Stimulated activated CD4-positive, alpha-beta T cell treated with anti-CD3 and anti-CD28 coated beads, Interleukin-1b, Interleukin-23, amount 100 ng/mL, for 1 hour (primary cell): ENCODE data around the gene SIGLEC9.

Experiments used
- DNase-seq, 2 donors: peaks; one replicate each; pipeline ENCODE4 v3.0.0-alpha.2; 2020; ENCODE audit warnings: low read depth in 2 of 2

The SIGLEC9 gene

DNA sequence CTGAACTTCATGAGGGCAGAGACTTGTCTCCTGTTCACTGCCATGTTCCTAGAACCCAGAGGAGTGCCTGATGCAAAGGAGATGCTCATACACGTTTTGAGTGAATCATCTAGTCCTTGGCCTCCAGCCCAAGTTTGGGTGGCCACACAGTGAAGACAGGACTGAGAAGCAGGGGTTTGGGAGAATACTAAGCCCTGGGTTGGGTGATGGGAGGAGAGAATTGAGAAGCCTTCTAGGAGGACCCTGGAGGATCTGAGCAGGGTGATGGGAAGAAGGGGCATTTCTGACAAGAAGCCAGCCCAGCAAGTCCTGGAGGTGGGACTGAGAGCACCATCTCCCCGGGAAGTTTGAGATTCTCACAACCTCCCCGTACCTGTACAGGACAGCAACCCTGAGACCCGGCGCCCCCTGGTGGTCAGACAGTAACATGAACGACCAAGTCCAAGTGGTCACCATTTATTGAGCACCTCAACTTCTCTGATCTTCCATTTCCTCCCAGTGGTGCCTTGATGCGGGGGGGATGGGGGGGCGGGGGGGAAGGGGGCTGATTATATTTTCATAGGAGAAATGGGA, 27.5 kb upstream of the SIGLEC9 start:
- DNase-seq, result peak; percentile 42 to 63

DNA sequence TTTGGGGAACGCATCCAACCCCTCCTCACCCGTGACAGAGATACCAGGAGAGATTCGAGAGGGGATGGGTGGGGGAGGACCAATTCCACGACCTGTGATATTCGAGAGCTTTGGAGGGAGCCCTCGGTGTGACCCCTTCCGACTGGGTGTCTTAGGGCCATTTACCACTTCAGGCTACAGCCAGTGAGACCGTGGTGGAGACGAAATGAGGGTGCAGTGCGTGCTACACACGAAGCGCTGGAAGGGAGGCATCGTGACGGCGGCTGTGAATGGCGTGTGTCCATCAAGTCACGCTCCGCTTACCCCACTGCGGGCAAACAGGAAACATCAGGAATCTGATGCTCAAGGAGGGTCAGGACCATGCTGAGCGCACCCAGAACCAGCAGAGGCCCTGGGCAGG, 26.9 kb upstream of the SIGLEC9 start:
- DNase-seq, result no peak

DNA sequence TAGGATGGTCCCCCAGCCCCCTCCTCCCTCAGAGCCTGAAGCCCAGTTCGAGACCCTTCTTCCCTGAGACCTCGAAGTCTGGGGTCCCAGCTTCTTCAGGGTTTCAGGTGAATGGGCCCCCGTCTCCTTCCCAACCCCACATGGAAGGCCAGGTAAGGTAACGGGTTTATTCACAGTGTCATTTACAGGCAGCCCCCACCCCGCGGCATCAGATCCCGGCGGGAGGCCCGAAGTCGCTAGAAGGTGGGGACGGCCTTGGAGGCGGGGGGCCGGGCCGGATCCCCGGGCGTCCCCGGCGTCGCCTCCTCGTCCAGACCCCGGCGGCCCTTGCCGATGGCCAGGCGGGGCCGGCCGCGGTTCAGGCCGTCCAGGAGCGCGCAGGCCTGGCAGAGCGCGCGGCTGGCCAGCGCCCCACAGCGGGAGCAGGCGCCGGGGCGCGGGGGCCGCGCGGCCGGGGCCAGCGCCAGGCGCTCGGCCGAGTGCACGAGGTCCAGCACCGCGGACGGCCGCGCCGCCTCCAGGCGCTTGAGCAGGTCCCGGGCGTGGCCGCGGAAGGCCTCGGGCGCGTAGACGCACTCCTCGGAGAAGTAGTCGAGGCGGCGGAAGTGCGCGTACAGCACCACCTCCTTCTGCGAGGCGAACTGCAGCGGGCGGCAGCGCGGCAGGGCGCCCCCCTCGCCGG, 26.2 kb upstream of the SIGLEC9 start:
- DNase-seq, result no peak

DNA sequence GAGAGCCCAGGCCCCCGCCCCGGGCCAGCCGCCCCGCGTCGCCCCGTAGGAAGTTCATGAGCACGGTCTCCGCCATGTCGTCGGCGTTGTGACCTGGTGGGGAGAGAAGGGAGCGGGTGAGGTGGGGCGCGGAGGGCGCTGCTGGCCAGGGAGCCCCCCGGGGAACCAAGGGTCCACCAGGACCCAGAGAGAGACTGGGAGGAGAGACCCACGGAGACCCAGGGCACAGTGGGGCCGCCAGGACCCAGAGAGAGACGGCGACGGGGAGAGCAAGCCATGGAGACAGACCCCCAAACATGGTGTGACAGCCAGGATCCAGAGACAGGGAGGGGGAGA, 25.7 kb upstream of the SIGLEC9 start:
- DNase-seq, result no peak

GRCh38 chr19:51100601-51101000, 24.1 kb upstream of the SIGLEC9 start:
- DNase-seq, result no peak

DNA sequence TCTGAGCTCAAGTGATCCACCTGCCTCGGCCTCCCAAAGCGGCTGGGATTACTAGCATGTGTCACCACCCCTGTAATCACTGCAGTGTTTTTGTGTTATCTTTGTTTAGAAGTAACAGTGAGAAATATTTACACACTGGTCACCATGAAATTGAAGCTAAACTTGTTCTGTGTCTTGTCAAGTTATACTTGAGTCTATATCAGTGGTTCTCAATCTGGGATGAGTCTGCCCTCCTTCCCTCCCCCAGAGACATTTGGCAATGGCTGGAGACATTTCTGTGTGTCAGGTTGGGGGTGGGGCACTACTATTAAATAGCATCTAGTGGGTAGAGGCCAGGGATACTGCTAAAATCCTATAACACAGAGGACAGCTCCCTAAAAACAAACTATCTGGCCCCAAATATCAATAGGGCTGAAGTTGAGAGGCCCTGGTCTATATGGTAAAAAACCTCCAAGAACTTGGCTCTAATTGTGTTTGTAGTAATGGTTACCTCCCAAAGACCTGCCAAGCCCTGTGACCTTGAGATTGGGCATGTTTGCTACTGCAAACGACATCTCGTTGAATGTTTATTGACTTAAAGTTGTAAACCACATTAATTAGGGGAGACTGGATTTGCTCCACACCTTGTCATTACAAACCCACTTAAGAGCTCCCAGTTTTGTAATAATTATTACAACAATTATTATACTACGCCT, 23.4 kb upstream of the SIGLEC9 start:
- no peak for DNase-seq

GRCh38 chr19:51102991-51103390, 21.7 kb upstream of the SIGLEC9 start:
- DNase-seq, result no peak

DNA sequence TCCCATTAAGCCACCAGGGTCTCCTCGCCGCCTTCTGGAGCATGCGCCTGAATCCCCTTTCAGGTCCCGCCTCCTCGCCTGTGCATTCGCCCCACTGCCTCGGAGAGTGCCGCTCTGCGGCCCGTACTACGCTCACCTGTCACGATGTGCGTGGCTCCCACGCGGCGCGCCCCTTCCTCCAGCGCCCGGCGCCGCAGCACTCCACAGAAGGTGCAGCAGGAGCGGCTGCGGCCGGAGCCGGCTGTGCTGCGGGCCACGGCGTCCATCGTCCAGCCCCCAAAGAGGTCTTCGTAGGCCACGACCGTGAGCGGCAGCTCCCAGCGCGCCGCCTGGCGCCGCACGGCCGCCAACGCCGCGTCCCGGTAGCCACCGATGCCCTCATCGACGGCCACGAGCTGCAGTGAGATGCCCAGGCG, 20.8 kb upstream of the SIGLEC9 start:
- DNase-seq, result no peak

DNA sequence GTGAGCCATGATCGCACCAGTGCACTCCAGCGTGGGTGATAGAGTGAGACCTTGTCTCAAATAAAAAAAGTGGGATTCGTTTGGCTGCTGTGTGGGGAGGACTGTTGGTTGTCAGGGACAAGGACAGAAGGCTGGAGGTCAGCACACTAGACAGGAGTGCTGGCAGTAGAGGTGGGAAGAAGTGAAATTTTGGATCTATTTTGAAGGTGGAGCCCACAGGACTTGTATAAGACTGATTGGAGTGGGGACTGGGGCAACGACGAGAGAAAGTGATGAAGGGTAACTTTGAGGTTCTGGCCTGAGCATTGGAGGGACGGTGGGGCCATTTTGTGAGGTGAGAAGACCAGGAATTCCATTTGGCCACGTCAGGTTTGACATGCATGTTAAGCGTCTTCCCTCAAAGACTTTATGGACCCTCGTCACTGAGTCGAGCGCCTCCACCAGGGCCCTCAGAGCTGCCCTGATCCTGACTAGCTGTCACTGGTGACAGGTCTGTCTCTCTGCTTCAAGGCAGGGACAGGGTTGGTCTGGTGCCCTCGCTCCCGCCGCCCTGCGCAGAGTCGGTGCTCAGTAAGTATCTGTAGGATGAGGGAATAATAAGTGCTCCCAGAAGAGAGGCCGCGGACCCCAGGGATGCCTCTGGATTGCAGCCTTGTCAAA, 17.2 kb upstream of the SIGLEC9 start:
- DNase-seq, result no peak

GRCh38 chr19:51108066-51108804, 16.5 kb upstream of the SIGLEC9 start, which contains the start of gene CTU1:
Gene CTU1, minus strand, starts transcription at chr19:51108409. Its CDS starts 3,840 bp downstream, at chr19:51104569.
- peak; percentile 96 to 97 for DNase-seq

DNA sequence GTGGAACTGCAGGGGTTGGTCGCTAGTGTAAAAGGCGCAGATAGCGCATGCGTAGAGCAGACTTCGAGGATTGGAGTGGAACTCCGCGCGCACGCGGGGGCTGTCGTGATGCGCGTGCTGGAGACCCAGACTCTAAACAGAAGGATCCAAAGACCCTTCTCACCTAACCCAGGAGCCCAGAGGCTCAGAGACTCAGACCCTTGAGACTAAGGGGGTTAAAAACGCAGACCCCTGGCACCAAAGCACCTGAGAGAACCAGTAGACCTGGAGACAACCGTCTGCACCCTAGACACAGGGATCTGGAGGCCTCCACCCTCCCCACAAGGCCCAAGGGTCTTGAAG, 15.9 kb upstream of the SIGLEC9 start:
- no peak for DNase-seq

DNA sequence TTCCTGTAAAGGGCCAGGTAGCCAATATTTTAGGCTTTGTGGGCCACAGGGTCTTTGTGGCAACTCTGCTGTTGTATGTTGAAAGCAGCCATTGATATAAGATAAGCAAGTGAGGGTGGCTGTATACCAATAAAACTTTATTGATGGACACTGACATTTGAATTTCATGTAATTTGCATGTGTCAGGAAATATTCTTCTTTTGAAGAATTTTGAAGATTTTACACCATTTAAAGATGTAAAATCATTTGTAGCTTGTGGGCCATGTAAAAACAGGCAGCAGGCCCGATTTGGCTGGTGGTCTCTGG, 14.1 kb upstream of the SIGLEC9 start:
- no peak for DNase-seq

DNA sequence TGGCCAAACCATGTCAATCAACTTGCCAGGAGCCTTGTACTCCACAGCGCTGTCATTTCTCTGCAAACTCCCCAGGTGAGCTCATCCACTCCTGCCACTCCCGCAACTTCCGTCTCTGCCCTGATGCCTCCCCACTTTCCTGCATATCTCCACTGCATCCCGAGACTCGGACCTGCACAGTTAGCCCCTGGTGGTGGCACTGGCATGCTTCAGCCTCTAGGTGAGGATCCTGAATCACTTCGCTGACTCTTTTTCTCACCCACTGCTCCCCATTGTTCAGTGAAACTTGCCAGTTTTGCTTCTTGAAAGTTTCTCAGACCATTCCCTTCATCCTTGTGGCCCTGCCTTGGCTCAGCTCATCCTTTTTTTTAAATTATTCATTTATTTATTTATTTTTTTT, 13.1 kb upstream of the SIGLEC9 start:
- DNase-seq, result no peak

- DNase-seq, result no peak
These were observed 10.5 kb upstream of the SIGLEC9 start for GRCh38 chr19:51114087-51114729.

- DNase-seq, result no peak
These were observed 7.9 kb upstream of the SIGLEC9 start for GRCh38 chr19:51116736-51117286.

GRCh38 chr19:51119101-51119500, 5.6 kb upstream of the SIGLEC9 start:
- DNase-seq, result no peak

- DNase-seq, result no peak
These were observed 5.1 kb upstream of the SIGLEC9 start for GRCh38 chr19:51119611-51120010.

DNA sequence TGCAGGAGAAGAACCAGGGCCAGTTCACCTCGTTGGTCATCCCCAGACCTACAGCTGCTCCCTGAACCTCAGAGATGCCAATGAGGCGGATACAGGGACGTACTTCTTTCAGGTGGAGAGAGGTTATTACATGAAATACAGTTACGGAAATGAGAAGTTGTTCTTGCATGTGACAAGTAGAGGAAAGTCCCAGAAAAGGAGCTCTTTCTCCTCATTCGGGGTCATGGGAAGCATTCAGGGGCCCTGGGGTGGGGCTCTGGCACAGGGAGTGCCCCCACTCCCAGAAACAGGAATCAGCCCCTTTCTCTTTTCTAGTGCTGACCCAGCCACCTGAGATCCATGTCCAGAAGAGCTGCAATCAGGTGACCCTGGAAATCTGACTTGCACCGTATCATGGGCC, 4.5 kb upstream of the SIGLEC9 start:
- no peak for DNase-seq

- DNase-seq, result no peak
These were observed 3.4 kb upstream of the SIGLEC9 start for GRCh38 chr19:51121257-51121656.

GRCh38 chr19:51122112-51122981, 2.4 kb upstream of the SIGLEC9 start:
- DNase-seq, result no peak

GRCh38 chr19:51123381-51123800, 1.3 kb upstream of the SIGLEC9 start:
- no peak for DNase-seq
